ENCODE data around the gene PARVG.

Gene PARVG

DNA sequence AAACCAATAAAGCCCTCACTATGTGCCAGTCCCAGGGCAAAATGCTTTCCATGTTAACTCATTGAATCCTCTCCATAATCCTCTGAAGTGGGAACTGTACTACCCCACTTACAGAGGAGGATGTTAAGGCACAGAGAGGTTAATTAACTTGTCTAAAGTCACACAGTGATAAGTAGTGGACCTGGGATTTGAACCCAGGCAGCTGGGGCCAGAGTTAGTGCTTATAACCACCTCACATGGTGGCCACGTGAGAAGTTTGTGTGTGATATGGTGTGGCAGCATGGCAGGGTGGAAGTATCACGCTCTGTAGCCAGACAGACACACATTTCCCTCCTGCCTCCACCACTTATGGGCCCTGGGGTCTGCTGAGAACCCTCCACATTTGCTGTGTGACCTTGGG lies 16.5 kb downstream of the PARVG start:
- DNase-seq = no peak

DNA sequence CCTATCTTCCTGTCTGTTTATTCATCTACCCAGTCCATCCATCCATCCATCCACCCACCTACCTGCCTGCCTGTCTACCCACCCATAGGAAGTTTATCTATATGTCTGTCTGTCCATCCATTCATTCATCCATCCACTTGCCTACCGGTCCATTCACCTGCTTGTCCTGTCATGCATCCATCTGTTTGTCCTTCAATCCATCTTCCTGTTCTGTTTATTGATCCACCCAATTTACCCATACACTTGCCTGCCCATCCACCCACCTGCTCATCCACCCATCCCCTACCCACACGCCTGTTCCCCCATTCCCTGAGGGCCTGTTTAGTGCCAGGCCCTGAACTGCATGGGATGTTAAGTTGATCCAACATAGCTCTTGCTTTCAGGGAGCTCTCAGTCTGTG lies 18.4 kb downstream of the PARVG start:
- DNase-seq = no peak

DNA sequence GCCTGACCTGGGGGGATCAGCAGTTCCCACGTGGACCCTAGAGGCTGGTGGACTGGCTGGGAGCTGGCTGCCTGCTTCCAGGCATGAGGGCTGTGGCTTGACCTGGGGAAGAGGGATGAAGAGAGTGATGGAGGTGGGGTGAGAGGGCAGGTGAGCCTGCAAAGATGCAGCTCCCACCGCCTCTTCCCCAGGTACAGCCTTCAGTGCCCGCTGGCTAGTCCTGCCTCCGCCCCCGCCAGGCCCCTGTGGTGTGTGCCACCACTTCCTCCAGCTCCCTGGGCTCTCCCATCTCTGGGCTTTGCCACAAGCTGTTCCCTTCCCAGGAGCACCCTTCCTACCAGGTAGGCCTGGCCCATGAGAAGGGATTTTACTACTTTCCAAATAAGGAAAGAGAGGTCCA lies 19.1 kb downstream of the PARVG start:
- no peak for DNase-seq

DNA sequence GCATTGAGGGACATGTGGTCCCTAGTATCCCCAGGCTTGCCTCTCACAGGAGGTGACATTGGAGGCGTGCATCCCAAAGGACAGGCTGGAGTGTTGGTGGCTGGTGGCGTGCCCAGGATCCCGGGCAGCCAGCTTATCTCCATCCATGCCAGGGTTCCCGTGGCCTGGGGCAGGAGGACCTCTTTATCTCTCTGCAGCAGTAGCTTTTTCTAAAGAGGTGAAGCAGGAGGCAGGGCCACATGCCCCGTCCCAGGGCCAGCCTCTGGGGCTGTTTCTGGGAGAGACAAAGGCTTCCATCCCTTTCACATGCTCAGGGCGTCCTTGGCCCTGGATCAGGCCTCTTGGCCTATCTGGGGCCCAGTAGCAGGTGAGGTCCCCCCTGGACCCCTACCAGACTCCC lies 19.7 kb downstream of the PARVG start:
- no peak for DNase-seq

DNA sequence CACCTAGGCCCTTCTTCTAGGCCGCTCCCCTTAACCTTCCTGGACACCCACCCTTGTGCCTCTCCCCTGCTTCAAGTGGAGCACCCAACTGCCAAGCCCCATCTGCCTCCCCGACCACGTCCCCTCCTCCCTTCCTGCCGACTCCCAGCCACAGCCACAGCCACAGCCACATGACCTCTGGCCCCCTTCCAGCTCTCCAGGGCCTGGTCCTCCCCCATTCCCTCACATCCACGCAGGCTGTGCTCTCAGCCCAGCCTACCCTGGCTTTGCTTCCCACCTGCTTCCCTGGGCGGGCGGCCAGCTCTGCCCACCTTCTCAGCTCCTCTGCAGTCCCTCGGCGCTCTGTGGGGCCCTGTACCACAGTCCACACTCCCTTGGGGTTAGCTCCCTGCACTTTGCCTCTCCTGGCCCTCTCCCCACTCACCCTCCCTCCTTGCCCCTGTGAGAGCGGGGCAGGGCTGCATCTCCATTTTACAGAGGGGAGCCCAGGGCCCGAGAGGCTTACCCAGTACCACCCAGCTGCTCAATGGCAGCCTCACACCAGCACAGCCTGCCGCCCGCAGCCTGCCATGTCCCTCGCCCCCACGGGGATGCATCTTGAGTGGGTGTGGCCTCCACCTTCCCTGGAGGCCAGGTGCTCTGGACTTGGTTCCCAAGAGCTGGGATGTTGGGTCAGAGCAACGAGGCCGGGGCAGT lies 20.3 kb downstream of the PARVG start:
- no peak for DNase-seq

DNA sequence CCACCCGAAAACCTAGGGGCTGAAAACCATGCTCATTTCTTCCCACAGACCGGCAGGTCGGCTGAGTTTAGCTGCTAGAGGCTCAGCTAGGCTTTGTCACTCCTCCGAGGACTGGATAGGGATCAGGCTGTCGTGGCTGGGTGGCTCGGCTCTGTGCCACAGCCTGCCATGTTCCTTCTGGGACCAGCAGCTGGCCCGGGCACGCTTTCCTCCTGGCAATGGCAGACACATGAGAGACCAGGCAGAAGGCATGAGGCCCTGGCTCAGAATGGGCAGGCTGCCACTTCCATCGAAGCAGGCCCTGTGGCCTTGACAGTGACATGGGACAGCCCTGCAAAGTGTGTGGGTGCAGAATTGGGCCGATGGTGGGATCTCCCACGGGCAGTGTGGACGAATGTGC lies 20.9 kb downstream of the PARVG start:
- no peak for DNase-seq

DNA sequence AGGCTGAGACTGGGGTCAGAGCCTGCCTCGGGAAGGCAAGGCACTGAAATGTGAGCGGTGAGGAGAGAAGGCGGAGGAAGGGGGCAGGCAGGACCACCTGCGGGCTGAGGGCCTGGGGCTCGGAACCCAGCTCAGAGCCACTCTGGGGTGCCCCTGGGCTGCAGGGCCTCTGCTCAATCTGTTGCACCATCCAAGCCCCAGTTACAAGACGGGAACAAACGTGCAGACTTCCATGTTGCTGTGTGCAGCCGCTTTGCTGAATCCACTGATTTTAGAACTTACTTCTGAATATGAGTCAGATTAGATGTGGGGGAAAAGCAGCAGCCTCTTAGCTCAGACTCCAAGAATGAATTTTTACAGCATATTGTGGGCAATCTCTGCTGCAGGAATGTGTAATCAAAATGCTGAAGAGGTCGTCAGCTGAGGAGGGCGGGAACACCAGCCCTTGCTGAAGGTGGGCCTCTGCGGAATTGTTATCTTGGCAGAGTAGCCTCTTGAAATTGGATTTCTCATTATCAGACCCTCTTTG lies 21.6 kb downstream of the PARVG start:
- DNase-seq = no peak

DNA sequence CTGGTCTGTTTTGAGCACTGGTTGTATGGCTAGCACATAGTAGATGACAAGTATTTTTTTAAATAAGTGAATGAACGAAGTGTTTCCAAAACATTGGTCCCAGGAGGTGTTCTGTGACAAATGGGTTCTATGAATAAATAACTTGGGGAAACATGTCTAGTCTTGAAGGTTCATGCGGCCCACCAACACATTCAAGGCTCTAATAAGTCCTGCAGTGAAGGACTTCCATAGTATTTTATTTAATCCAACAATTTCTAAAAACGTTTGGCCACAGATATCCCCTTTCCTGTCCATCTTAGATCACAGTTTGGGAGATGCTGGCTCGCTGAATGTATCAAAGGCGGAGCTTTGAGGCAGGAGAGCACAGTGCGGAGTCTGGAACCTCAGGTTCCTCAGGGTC lies 22.5 kb downstream of the PARVG start:
- DNase-seq = no peak

DNA sequence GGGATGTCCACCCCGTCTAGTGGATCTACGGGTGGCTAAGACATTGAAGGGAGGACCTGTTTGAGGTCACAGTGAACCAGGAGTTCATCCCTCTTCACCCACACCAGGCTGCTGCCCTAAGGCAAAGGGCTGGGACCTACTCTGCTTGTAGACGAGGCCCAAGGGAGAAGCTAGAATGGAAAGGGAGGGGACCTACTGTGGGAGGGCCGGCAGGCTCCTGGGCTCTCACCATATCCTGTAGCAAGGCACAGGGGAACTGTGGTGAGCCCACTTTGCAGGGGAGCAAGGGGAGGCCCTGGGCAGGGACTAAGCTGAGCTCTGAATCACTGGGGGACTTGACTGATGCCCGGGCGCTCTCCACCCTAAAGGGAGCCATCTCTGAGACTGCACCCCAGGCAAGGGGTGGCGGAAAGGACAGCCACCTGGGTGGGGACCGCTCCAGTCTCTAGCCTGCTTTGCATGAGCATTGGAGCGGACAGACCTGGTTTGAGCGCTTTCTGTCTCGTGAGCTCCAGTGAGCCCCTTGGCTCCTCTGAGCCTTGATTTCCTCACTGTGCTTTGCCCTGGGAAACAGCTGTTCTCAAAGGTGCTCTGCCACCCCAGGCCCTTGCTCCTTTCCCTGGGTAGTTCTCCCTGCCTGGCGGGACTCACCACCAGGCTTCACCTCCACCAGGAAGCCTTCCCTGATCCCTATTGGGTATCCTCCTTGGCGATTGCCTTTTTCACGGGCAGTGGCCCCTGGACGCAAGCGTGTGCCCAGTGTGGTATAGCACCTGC lies 24.2 kb downstream of the PARVG start:
- no peak for DNase-seq

DNA sequence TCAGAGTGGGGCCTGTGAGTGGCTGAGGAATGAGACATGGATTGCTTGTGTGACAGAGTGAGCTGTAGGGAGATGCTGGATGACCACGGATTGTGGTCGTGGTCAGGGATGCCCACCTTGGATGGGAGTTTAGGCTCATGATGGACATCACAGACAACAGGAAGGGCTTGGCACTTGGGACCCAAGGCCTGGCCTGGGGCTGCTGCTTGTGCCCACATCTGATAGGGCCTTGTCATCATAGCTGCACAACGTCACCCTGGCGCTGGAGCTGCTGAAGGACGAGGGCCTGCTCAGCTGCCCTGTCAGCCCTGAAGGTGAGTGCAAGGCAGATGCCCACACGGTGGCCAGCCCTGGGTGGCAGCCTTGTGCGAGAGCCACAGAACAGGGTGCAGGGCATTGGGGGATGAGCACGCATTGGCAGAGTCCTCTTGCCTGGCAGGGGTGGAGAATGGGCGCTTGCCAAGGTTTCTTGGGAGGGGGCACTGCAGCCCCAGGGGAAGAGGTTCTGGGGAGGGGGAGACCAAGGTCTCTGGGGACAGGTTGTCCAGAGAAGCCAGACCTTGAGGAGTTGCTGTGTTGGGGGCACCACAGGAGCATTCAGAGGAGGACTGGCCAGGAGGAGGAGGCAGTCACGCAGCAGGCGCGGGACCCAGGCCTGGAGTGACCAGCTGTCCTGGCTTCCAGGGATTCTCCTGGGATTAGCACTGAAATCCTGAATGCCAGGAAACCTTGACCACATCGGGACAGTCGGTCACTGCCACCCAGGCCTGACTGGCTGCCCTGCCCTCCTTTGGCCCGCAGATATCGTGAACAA lies 25.0 kb downstream of the PARVG start:
- DNase-seq = no peak

DNA sequence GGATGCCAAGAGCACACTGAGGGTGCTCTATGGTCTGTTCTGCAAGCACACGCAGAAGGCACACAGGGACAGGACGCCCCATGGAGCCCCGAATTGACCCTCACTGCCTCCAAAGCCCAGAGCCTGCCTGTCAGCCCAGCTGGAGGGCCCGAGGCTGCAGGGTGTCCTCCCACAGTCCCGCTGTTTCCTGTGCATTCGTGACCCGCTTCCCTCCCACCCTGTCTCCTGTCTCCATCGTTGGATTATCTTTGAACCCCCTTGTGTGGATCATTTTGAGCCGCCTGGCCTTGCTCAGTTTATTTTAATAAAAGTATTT lies 25.6 kb downstream of the PARVG start:
- DNase-seq = no peak

DNA sequence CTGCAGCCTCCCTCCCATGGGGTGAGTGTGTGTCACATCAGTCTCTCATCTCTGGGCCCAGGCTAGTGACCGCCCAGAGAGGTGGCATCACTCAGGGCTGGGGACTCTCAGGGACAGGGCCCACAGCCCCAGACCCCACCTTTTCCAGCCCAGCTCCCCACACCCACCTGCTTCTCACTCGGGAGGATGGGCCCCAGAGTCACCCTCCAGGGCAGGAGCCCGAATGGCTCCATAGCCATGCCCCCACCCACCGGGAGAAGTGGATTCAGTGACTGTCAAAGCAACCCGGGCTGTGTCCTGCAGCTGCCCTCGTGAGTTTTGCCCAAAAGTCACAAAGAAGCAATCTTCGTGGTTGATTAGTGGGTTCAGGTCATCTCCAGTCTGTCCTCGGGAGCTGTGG lies 26.0 kb downstream of the PARVG start:
- no peak for DNase-seq

DNA sequence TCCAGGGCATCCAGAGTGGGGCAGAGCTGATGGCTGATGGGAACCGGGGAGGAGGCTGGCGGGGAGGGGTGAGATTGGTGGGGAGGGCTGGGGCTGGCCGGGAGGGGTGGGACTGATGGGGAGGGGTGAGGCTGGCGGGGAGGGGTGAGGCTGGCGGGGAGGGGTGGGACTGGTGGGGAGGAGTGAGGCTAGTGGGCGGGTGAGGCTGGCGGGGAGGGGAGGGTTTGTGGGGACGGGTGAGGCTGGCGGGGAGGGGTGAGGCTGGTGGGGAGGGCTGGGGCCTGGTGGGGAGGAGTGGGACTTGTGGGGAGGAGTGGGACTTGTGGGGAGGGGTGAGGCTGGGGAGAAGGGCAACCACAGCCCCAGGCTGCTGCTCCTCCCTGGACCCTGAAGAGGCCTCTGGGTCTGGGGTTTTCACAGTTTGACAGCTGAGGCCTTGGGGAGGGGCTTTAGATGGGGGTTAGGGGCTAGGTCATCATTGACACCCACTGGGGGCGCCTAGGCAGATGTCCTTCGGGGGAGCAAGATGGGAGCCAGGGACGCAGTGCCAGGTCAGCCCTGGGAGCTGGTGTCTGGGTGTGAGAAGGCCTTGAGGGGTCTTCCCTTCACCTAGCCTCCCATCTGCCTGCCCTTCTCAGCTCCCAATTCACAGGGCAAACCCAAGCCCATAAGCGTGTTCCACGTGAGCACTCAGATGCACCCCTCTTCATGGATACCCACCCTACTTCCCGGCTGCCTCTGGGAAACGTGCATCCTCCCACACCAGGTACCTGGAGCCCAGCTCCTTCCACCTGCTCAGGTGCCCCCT lies 26.7 kb downstream of the PARVG start:
- DNase-seq = no peak

DNA sequence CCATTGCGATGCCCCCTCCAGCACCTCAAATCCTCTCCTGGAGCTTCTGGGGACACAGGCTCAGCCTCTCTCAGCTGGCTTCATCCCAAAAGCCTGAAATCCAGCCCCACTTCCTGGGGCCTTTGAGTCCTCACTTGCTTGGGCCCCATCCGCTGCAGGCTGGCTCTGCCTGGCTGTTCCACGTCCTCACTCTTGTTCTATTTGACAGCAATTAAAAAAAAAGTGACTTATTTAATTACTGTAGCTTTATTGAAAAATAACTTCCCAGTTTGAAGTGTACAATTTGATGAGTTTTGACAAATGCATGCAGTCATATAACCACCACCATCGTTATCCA lies 27.2 kb downstream of the PARVG start:
- DNase-seq = no peak

DNA sequence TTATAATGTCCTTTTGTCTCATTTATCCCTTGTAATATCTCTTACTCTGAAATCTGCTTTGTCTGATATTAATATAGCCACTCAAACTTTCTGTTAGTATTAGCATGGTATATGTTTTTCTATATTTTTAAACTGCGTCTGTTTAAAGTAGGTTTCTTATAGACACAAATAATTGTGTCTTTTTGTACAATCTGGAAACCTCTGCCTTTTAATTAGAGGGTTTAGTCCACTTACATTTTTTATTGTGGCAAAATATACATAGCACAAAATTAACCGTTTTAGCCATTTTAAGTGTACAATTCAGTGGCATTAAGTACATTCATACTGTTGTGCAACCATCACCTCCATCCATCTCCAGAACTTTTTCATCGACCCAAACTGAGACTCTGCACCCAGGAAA lies 28.6 kb downstream of the PARVG start:
- no peak for DNase-seq

DNA sequence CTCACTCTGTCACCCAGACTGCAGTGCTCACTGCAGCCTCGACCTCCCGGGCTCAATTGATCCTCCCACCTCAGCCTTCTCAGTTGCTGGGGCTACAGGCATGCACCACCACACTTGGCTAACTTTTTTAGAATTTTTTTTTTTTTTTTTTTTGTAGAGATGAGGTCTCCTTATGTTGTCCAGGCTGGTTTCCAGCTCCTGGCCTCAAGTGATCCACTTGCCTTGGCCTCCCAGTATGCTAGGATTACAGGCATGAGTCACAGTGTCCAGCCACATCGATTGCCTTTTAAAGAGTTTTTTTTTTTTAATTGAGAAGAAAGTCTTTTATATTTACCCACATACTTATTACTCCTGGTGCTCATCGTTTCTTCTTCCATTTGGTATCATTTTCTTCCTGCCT lies 30.0 kb downstream of the PARVG start:
- DNase-seq = no peak

DNA sequence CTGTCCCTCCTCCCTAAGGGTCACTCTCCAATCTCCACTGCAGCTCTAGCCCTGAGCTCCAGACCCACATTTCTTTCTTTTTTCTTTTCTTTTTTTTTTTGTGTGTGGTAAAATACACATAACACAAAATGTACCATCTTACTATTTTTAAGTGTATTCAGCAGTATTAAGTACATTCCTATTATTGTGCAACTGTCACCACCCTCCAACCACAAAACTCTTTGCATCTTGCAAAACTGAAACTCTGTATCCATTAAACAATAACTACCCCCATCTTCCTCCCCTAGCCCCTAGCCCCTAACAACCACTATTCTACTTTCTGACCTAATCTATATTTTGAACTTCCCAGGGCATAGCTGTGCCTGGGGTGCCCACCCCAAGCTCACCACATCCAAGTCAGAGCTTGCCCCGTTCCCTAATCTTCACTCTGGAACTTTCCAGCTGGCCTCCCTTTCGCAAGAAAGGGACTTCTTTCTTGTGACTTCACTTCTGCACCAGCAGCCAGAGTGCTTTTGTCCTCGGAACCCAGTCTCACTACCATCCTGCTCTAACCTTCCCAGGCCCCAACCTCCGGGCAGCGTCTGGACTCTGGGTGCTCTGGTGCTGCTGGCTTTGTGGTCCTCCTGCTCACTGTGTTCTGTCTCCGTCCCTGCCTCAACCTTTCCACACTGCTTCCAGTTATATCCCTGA lies 30.7 kb downstream of the PARVG start:
- DNase-seq = no peak

DNA sequence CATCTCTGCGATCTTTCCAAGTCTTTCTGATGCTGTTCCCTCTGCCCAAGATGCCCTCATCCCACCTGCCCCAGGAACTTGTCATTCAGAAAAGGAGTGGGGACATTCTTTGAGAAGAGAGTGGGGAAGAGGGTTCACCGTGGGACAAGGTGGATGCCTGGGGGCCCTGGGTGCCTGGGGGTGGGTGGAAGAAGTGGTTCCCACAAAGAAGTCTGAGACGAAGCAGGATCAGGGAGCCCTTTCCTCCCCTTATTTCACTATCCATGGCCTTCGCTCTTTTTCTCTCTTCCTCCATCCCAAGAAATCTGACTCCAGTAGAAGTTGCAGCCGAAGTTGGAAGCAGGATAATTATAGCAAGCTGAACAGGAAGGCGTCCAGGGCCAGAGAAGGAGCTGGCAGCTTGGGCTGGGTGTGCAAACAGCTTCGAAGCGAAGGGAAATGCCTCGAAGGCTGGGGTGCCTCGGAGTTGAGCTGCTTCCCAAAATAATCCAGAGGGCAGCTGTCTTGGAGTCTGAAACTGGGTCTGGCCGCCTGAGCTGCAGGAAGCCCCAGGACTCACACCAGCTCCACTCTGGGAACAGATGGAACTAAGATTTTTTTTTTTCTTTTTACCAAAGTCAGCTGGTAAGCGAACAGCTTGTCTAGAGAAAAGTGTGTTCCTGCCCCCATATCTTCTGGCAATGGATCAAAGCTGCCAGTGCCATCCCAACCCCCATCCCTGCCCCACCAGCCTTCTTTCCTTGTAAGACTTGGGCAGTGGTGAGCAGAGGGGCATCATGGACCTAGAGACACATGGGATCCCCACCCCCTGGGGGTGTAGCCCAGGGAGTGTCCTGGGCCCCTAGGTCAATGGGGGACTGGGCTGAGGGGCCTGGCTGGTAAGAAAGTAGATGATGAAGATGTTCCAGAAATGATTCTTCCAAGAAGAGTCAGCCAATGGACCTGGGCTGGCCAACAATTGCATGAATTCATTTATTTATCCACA lies 31.5 kb downstream of the PARVG start:
- no peak for DNase-seq

DNA sequence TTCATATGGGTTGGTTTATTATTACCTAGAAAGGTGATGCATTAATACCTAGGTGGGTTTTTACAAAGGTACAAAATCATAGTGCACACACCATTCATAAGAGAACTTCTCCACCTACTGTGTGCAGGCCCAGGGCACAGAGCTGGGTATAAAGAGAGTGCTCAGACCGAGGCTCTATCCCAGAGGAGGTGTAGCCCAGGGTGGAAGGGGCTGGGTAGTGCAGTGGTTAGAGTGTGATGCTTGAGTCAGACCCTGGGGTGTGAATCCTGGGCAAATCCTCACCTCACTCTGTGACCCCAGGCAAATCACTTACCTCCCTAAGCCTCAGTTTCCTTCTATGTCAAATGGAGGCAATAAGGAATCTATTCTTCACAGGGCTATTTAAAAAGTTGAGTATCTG lies 32.2 kb downstream of the PARVG start:
- DNase-seq = no peak

DNA sequence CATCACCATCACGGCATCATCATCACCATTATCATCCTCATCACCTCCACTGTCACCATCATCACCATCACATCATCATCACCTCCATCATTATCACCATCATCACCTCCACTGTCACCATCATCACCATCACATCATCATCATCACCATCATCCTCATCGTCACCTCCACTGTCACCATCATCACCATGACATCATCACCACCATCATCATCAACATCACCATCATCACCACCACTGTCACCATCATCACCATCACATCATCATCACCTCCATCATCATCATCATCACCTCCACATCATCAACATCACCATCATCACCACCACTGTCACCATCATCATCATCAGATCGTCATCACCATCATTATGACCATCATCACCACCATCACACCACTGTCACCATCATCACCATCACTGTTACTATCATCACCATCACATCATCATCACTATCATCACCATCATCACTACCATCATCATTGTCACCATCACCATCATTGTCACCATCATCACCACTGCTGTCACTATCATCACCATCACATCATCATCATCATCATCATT lies 32.8 kb downstream of the PARVG start:
- DNase-seq = no peak

DNA sequence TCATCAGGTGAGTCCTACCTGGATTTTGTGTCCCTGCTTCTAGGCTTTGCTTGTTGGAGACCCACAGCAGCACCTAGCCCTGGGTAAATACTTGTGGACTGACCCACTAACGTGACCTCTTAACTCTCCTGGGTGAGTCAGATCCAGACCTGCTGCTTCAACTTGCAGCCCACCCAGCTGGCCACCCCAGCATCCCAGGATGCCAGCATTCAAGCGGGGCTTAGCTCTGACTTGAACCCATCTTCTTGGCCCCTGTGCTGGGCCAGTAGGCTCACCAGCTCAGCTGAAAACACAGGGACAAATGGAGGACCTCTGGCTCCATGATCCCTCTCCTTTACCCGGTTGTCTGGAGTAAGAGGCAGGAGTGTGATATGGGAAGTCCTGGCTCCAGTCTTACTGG lies 33.5 kb downstream of the PARVG start:
- no peak for DNase-seq

All from DMS79 (cell line).